ENCODE data around the gene ETV1. TPM values are rescaled to one million over a fixed set of nuclear protein-coding genes. Genes with fewer than 3 reads are reported as not detected.

ETV1 gene
- total RNA-seq, 4 donors from 2014 or later, result 2.0 to 32.9 (median 3.0) TPM; not detected in 1

DNA sequence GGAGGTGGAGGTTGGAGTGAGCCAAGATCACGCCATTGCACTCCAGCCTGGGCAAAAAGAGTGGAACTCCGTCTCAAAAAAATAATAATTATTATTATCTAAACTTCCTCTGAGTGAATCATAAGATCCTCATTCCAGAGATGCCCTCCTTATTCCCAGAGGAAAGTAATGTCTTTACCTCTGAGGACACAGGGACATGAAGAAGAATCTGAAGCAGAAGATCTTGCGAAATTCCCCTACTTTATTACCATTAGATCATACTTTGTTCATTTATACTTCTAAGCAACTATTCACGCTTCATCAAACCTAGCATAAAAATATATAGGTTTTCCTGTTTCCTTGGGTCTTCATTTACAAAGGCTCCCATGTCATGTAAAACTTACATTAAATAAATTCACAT, 143.1 kb downstream of the ETV1 start:
- in situ Hi-C loops (cut with MboI; ENCODE audit: low pct_ligation_motif_present in 1 of 4, low pct_unique_long_range_greater_than_20kb in 1 of 4, low sequenced_read_pairs in 3 of 4), result no loop called here
- no peak overlapping the region for H3K4me3 ChIP-seq
- H3K27me3 ChIP-seq, result no peaks in the 10 kb centered on the region
- H3K4me1 ChIP-seq, result peaks cover 0 to 8% (median 0%) of the 10 kb centered on the region in 4 donors
- TF ChIP-seq EP300 (IDR thresholded peaks at IDR 0.05; ENCODE audit: low read depth) (no peak), CTCF (IDR thresholded peaks at IDR 0.05) (no peak), POLR2AphosphoS5 (IDR thresholded peaks at IDR 0.05) (no peak), POLR2A (IDR thresholded peaks at IDR 0.05) (no peak)
- no peak for DNase-seq
- no peak overlapping the region for H3K27ac ChIP-seq
- WGBS, 2 donors (ENCODE audit: low coverage in 1 of 2), result 84 to 91% methylated on average over 3 to 4 of the region's 4 CpGs
- no peaks in the 10 kb centered on the region for H3K9me3 ChIP-seq
- H3K36me3 ChIP-seq, result no peaks in the 10 kb centered on the region
- intact Hi-C loops (cut with DNase I; ENCODE audit: low total_unique reads), result no loop called here

DNA sequence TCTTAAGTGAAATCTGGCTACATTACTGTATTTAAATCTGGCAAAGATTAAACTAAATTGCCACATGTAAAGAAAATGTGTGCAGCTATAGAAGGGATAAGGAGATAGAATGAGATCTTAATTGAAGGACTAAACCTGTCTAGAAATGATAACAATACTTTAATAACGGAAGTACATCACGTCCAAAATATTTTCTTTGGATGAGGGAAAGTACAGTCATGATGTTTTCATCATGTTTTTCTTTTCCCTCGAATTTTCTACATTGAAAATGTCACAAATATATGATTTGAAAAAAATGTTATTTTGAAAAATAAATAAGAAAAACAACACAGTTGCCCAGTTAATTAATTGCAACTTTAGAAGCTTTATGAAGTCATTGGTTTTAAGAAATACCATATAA, 143.9 kb downstream of the ETV1 start:
- TF ChIP-seq POLR2AphosphoS5 (IDR thresholded peaks at IDR 0.05), result no peak
- no peak for TF ChIP-seq POLR2A (IDR thresholded peaks at IDR 0.05)
- DNase-seq, result no peak
- Histone ChIP-seq H3K36me3 (no peaks in the 10 kb centered on the region), H3K9me3 (no peaks in the 10 kb centered on the region), H3K27me3 (no peaks in the 10 kb centered on the region), H3K4me3 (no peak overlapping the region), H3K4me1 (peaks cover 0 to 5% (median 0%) of the 10 kb centered on the region in 4 donors), H3K27ac (no peak overlapping the region)
- intact Hi-C loops (cut with DNase I; ENCODE audit: low total_unique reads) (no loop called here), in situ Hi-C loops (cut with MboI; ENCODE audit: low pct_ligation_motif_present in 1 of 4, low pct_unique_long_range_greater_than_20kb in 1 of 4, low sequenced_read_pairs in 3 of 4) (no loop called here)
- 75 to 76% methylated on average over 3 of the region's 3 CpGs for WGBS, 2 donors (ENCODE audit: low coverage in 1 of 2)

DNA sequence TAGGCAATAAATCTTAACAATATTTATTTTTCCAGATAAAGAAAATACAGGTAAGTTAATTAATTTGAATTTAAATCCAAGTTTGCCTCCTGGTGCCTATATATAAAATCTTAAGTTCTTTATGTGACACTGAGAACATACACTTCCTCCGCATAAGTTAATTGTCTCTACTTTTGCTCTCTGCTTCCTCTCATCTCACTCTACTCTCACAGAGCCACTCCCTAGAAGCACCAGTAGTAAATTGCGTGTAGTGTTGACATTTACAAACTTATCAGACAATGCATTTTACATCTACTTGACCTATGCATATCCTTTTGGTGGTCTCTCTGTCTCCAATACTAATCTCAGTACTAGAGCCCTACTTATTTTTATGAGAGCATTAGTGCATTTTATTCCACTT, 144.5 kb downstream of the ETV1 start:
- TF ChIP-seq EP300 (IDR thresholded peaks at IDR 0.05; ENCODE audit: low read depth), result no peak
- no peaks in the 10 kb centered on the region for H3K36me3 ChIP-seq
- no peaks in the 10 kb centered on the region for H3K4me1 ChIP-seq
- no peak for DNase-seq
- no peaks in the 10 kb centered on the region for H3K27me3 ChIP-seq
- no peaks in the 10 kb centered on the region for H3K9me3 ChIP-seq
- intact Hi-C loops (cut with DNase I; ENCODE audit: low total_unique reads) (no loop called here), in situ Hi-C loops (cut with MboI; ENCODE audit: low pct_ligation_motif_present in 1 of 4, low pct_unique_long_range_greater_than_20kb in 1 of 4, low sequenced_read_pairs in 3 of 4) (no loop called here)
- 42 to 57% methylated on average over 2 of the region's 2 CpGs for WGBS, 2 donors (ENCODE audit: low coverage in 1 of 2)
- H3K27ac ChIP-seq, result no peak overlapping the region
- H3K4me3 ChIP-seq, result no peak overlapping the region

DNA sequence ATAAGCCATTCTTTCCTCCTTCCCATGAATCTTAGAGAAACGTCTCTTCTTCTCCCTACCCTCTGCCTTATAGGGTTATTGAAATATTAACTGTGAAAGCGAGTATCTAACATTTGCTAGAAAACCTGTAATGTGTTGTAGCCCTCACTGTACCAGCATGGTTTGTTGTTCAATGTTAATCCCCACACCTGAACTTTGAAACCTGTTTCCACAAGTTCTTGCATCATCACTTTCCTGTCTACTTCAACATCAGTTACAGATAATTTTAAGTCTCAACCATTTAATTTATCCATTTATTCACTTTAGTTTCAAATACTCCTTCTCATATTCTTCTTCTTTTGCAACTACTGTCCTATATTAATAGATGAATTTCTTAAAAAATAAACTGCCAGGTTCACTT, 148.2 kb downstream of the ETV1 start:
- intact Hi-C loops (cut with DNase I; ENCODE audit: low total_unique reads), result no loop called here

More for the DNA sequence above, 148.2 kb downstream of the ETV1 start:
- in situ Hi-C loops (cut with MboI; ENCODE audit: low pct_ligation_motif_present in 1 of 4, low pct_unique_long_range_greater_than_20kb in 1 of 4, low sequenced_read_pairs in 3 of 4), result no loop called here
- WGBS, 2 donors (ENCODE audit: low coverage in 1 of 2), result 69 to 83% methylated on average over 2 of the region's 2 CpGs
- TF ChIP-seq EP300 (IDR thresholded peaks at IDR 0.05; ENCODE audit: low read depth) (no peak), CTCF (IDR thresholded peaks at IDR 0.05) (no peak), POLR2AphosphoS5 (IDR thresholded peaks at IDR 0.05) (no peak), POLR2A (IDR thresholded peaks at IDR 0.05) (no peak)
- H3K4me1 ChIP-seq, result no peaks in the 10 kb centered on the region
- H3K4me3 ChIP-seq, result no peak overlapping the region
- no peaks in the 10 kb centered on the region for H3K9me3 ChIP-seq
- H3K36me3 ChIP-seq, result no peaks in the 10 kb centered on the region
- no peaks in the 10 kb centered on the region for H3K27me3 ChIP-seq
- no peak overlapping the region for H3K27ac ChIP-seq
- no peak for DNase-seq

Small RNA genes lying within 50 kb of the gene (small RNA-seq; reads per million reads assigned to genes)
- 0 reads per million in 4 donors for gene RF00019
